Type B pancreatic cell (in vitro differentiated cells): Measurements from ENCODE around the gene TBC1D1. TPM values are rescaled to one million over a fixed set of nuclear protein-coding genes. Genes with fewer than 3 reads are reported as not detected.

ENCODE experiments used
- DNase-seq: peaks from one replicate; pipeline ENCODE4 v3.0.0; 2021; ENCODE audit warnings: mixed read lengths; ENCODE audit not compliant: unreplicated experiment; ENCODE audit errors: extremely low spot score
- H3K27ac Mint-ChIP-seq: 2 replicates; pipeline ENCODE4 v1.8.0; 2021; ENCODE audit warnings: mild to moderate bottlenecking, mixed read lengths
- H3K27me3 Mint-ChIP-seq: 2 replicates; pipeline ENCODE4 v1.8.0; 2021; ENCODE audit warnings: mixed read lengths
- H3K36me3 Mint-ChIP-seq: 2 replicates; pipeline ENCODE4 v1.8.0; 2021; ENCODE audit warnings: mixed read lengths
- H3K4me1 Mint-ChIP-seq: one replicate; pipeline ENCODE4 v1.8.0; 2021; ENCODE audit warnings: mixed read lengths; ENCODE audit not compliant: unreplicated experiment
- H3K4me3 Mint-ChIP-seq: 2 replicates; pipeline ENCODE4 v1.8.0; 2021; ENCODE audit warnings: mild to moderate bottlenecking, mixed read lengths
- H3K9me3 Mint-ChIP-seq: 2 replicates; pipeline ENCODE4 v1.8.0; 2021; ENCODE audit warnings: mixed read lengths
- CTCF ChIP-seq: fragments of 200-600 bp; sonication (generic); conservative IDR thresholded peaks from 2 replicates; pipeline ENCODE4 v1.5.0; 2021; ENCODE audit warnings: antibody characterized with exemption, mild to moderate bottlenecking
- total RNA-seq: library from RNA; stranded (reverse); gene quantifications from 2 replicates; pipeline ENCODE4 v1.2.1, GENCODE V29; 2021; ENCODE audit warnings: low replicate concordance

Gene TBC1D1
- total RNA-seq, 1 donor from 2014 or later, result 110 TPM

GRCh38 chr4:38173935-38174518 lies 283.1 kb downstream of the TBC1D1 start:
- TF ChIP-seq CTCF, result no peak

GRCh38 chr4:38174801-38175200 lies 283.9 kb downstream of the TBC1D1 start:
- H3K27ac Mint-ChIP-seq, result no peak overlapping the region
- no peaks in the 10 kb centered on the region for H3K27me3 Mint-ChIP-seq
- peaks cover 4% of the 10 kb centered on the region for H3K36me3 Mint-ChIP-seq
- no peak for DNase-seq
- no peak for TF ChIP-seq CTCF
- peaks cover 29% of the 10 kb centered on the region for H3K4me1 Mint-ChIP-seq
- H3K9me3 Mint-ChIP-seq, result peaks cover 4% of the 10 kb centered on the region
- H3K4me3 Mint-ChIP-seq, result no peak overlapping the region

More at GRCh38 chr4:38173935-38174518, 283.1 kb downstream of the TBC1D1 start:
- Mint-ChIP-seq H3K4me1 (peaks cover 25% of the 10 kb centered on the region), H3K9me3 (peaks cover 4% of the 10 kb centered on the region), H3K27me3 (no peaks in the 10 kb centered on the region), H3K27ac (no peak overlapping the region), H3K4me3 (no peak overlapping the region), H3K36me3 (peaks cover 4% of the 10 kb centered on the region)
- DNase-seq, result no peak

GRCh38 chr4:38176165-38176564 lies 285.3 kb downstream of the TBC1D1 start:
- Mint-ChIP-seq H3K9me3 (peaks cover 4% of the 10 kb centered on the region), H3K4me1 (peaks cover 28% of the 10 kb centered on the region), H3K36me3 (peaks cover 4% of the 10 kb centered on the region), H3K27ac (no peak overlapping the region), H3K27me3 (no peaks in the 10 kb centered on the region), H3K4me3 (no peak overlapping the region)
- DNase-seq, result no peak
- no peak for TF ChIP-seq CTCF

- Mint-ChIP-seq H3K27ac (no peak overlapping the region), H3K9me3 (peaks cover 4% of the 10 kb centered on the region)
These were observed 286.2 kb downstream of the TBC1D1 start for GRCh38 chr4:38177035-38177546.

GRCh38 chr4:38177641-38178391 lies 286.9 kb downstream of the TBC1D1 start:
- no peaks in the 10 kb centered on the region for H3K27me3 Mint-ChIP-seq
- peaks cover 4% of the 10 kb centered on the region for H3K9me3 Mint-ChIP-seq
- TF ChIP-seq CTCF, result no peak
- peaks cover 30% of the 10 kb centered on the region for H3K4me1 Mint-ChIP-seq
- DNase-seq, result no peak
- H3K4me3 Mint-ChIP-seq, result no peak overlapping the region
- H3K27ac Mint-ChIP-seq, result no peak overlapping the region
- H3K36me3 Mint-ChIP-seq, result peaks cover 2% of the 10 kb centered on the region

More at GRCh38 chr4:38177035-38177546, 286.2 kb downstream of the TBC1D1 start:
- peaks cover 30% of the 10 kb centered on the region for H3K4me1 Mint-ChIP-seq
- no peaks in the 10 kb centered on the region for H3K27me3 Mint-ChIP-seq
- DNase-seq, result no peak
- no peak overlapping the region for H3K4me3 Mint-ChIP-seq
- TF ChIP-seq CTCF, result no peak
- H3K36me3 Mint-ChIP-seq, result peaks cover 4% of the 10 kb centered on the region
